GM21360 (cell line): ENCODE measurements around the gene GLCE.

ENCODE experiments used
- ATAC-seq: cut with Tn5 transposase; IDR thresholded peaks from one replicate; pipeline ENCODE4 v1.9.1; 2021; ENCODE audit warnings: mild to moderate bottlenecking, moderate library complexity; ENCODE audit not compliant: unreplicated experiment

Gene GLCE

GRCh38 chr15:69194854-69195253, 34.4 kb downstream of the GLCE start:
- ATAC-seq: no peak

- no peak for ATAC-seq
Measured at GRCh38 chr15:69200832-69201745, 40.7 kb downstream of the GLCE start.

GRCh38 chr15:69206079-69206478, 45.6 kb downstream of the GLCE start:
- ATAC-seq: no peak

- no peak for ATAC-seq
Measured at GRCh38 chr15:69209661-69210060, 49.2 kb downstream of the GLCE start.

GRCh38 chr15:69210574-69210973, 50.1 kb downstream of the GLCE start:
- no peak for ATAC-seq

- no peak for ATAC-seq
Measured at GRCh38 chr15:69213786-69214185, 53.4 kb downstream of the GLCE start.

GRCh38 chr15:69215314-69216035, 55.0 kb downstream of the GLCE start:
- ATAC-seq: no peak

GRCh38 chr15:69217381-69217780, 56.9 kb downstream of the GLCE start:
- no peak for ATAC-seq

GRCh38 chr15:69219690-69220089, 59.3 kb downstream of the GLCE start:
- no peak for ATAC-seq

GRCh38 chr15:69222002-69222474, 61.6 kb downstream of the GLCE start:
- ATAC-seq: no peak

- no peak for ATAC-seq
Measured at GRCh38 chr15:69223083-69223813, 62.8 kb downstream of the GLCE start.

GRCh38 chr15:69224383-69224782, 63.9 kb downstream of the GLCE start:
- no peak for ATAC-seq

GRCh38 chr15:69225355-69226022, 65.1 kb downstream of the GLCE start:
- ATAC-seq: no peak

GRCh38 chr15:69226023-69226355, 65.6 kb downstream of the GLCE start:
- ATAC-seq: no peak

GRCh38 chr15:69232144-69232543, 71.7 kb downstream of the GLCE start:
- no peak for ATAC-seq

- ATAC-seq: no peak
Measured at GRCh38 chr15:69232765-69233164, 72.3 kb downstream of the GLCE start.

- ATAC-seq: no peak
Measured at GRCh38 chr15:69234676-69235075, 74.2 kb downstream of the GLCE start.

- no peak for ATAC-seq
Measured at GRCh38 chr15:69236505-69236904, 76.1 kb downstream of the GLCE start.

GRCh38 chr15:69237718-69238117, 77.3 kb downstream of the GLCE start:
- no peak for ATAC-seq

- no peak for ATAC-seq
Measured at GRCh38 chr15:69244798-69245197, 84.4 kb downstream of the GLCE start.

GRCh38 chr15:69253156-69253555, 92.7 kb downstream of the GLCE start:
- ATAC-seq: no peak
